ENCODE results near the gene M1AP.

The M1AP gene

DNA sequence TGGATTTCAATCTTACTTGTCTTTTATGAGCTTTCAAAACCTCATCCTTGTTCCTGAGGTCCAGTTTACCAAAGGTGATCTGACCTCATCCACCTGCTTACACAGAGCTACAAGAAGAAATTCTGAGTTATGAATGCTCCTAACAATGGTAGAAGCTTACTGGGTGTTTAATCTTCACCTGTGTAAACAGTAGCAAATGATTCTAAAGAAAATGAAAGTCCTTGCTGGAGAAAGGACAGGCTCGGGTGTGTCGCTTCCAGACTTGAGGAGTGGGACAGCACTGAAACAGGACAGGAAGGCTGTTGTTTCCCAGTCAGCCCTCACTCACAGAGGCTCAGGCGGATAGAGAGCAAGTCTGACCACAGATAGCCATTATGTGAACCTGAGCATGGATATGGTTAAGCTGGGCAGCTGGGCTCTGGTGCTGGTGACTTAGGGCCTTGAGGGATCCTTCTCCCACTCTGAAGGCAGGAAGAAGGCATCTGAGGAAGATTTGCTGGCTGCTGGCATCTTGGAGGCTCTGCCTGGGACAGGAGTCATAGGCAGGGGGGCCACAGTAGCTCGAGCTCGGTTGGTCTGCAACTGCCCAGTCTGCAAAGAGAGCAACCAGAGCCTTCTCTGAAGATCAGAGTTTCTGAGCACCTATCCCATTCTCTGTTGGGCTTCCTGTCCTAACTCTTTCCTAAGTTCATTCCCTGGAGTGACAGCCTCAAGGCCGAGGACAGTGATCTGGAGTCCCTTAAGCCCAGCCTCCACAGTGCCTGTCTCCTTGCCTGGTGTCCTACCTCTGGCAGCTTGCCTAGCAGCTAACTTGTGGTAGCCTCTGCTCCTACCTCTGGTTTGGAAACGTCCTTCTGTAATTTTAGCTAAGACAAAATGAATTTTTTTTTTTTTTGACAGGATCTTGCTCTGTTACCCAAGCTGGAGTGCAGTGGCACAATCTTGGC lies 89.6 kb downstream of the M1AP start:
- Histone ChIP-seq H3K9me3 (ENCODE audit: control insufficient read depth, low read length) (no peaks in the 10 kb centered on the region), H2BK120ac (ENCODE audit: low read depth, low read length) (no peak overlapping the region), H3K9ac (ENCODE audit: low read length) (no peak overlapping the region), H2AFZ (ENCODE audit: low read depth, low read length) (no peak overlapping the region), H2AK5ac (ENCODE audit: low read length, severe bottlenecking) (no peak overlapping the region), H3K4me1 (ENCODE audit: control insufficient read depth, insufficient read depth, low read depth, low read length) (peaks cover 17% of the 10 kb centered on the region), H3K4me2 (ENCODE audit: low read length, poor library complexity, severe bottlenecking) (no peak overlapping the region), H3K27ac (ENCODE audit: low read length, poor library complexity, severe bottlenecking) (no peak overlapping the region), H3K4me3 (ENCODE audit: insufficient read depth in 1 of 2, low read depth in 1 of 2, low read length in 2 of 2) (no peak overlapping the region), H3K4ac (ENCODE audit: low read depth in 1 of 2, low read length in 2 of 2) (no peak overlapping the region), H3K18ac (ENCODE audit: low read depth in 1 of 2, low read length in 2 of 2) (no peak overlapping the region), H3K36me3 (ENCODE audit: control insufficient read depth in 1 of 2, insufficient read depth in 2 of 2, low read depth in 1 of 2, low read length in 2 of 2) (peaks cover 13 to 22% of the 10 kb centered on the region in 2 experiments), H3K79me1 (replicated peaks; ENCODE audit: low read length, poor library complexity, severe bottlenecking) (peaks cover 19% of the 10 kb centered on the region), H4K8ac (ENCODE audit: low read length) (no peak overlapping the region), H3K23ac (ENCODE audit: low read length in 2 of 2) (no peak overlapping the region), H4K91ac (ENCODE audit: low read length) (no peak overlapping the region), H3K14ac (ENCODE audit: low read length in 2 of 2) (no peak overlapping the region), H3K27me3 (ENCODE audit: control insufficient read depth in 1 of 2, insufficient read depth in 1 of 2, low read length in 2 of 2) (no peaks in the 10 kb centered on the region), H2BK15ac (ENCODE audit: low read depth, poor library complexity, severe bottlenecking) (no peak overlapping the region), H2BK12ac (ENCODE audit: low read length in 2 of 2) (no peak overlapping the region), H2BK5ac (ENCODE audit: low read depth, low read length, poor library complexity, severe bottlenecking) (no peak overlapping the region)
- 92% methylated on average over 7 of the region's 7 CpGs for WGBS
- DNase-seq = no peak

- no peak overlapping the region for H2BK120ac ChIP-seq (ENCODE audit: low read depth, low read length)
- H3K27me3 ChIP-seq (ENCODE audit: control insufficient read depth in 1 of 2, insufficient read depth in 1 of 2, low read length in 2 of 2) = no peaks in the 10 kb centered on the region
- H3K18ac ChIP-seq (ENCODE audit: low read depth in 1 of 2, low read length in 2 of 2) = no peak overlapping the region
- H3K9me3 ChIP-seq (ENCODE audit: control insufficient read depth, low read length) = no peaks in the 10 kb centered on the region
- H2AK5ac ChIP-seq (ENCODE audit: low read length, severe bottlenecking) = no peak overlapping the region
- H4K91ac ChIP-seq (ENCODE audit: low read length) = no peak overlapping the region
- peaks cover 13 to 22% of the 10 kb centered on the region in 2 experiments for H3K36me3 ChIP-seq (ENCODE audit: control insufficient read depth in 1 of 2, insufficient read depth in 2 of 2, low read depth in 1 of 2, low read length in 2 of 2)
- H2BK5ac ChIP-seq (ENCODE audit: low read depth, low read length, poor library complexity, severe bottlenecking) = no peak overlapping the region
- H3K27ac ChIP-seq (ENCODE audit: low read length, poor library complexity, severe bottlenecking) = no peak overlapping the region
- H3K4me1 ChIP-seq (ENCODE audit: control insufficient read depth, insufficient read depth, low read depth, low read length) = peaks cover 25% of the 10 kb centered on the region
- H3K79me1 ChIP-seq (replicated peaks; ENCODE audit: low read length, poor library complexity, severe bottlenecking) = peaks cover 22% of the 10 kb centered on the region
- DNase-seq = no peak
- no peak overlapping the region for H3K4me2 ChIP-seq (ENCODE audit: low read length, poor library complexity, severe bottlenecking)
- H2AFZ ChIP-seq (ENCODE audit: low read depth, low read length) = no peak overlapping the region
- H3K9ac ChIP-seq (ENCODE audit: low read length) = no peak overlapping the region
- no peak overlapping the region for H2BK15ac ChIP-seq (ENCODE audit: low read depth, poor library complexity, severe bottlenecking)
- no peak overlapping the region for H3K14ac ChIP-seq (ENCODE audit: low read length in 2 of 2)
- WGBS = 95% methylated on average over 3 of the region's 6 CpGs
- no peak overlapping the region for H3K4ac ChIP-seq (ENCODE audit: low read depth in 1 of 2, low read length in 2 of 2)
- no peak overlapping the region for H3K4me3 ChIP-seq (ENCODE audit: insufficient read depth in 1 of 2, low read depth in 1 of 2, low read length in 2 of 2)
- H4K8ac ChIP-seq (ENCODE audit: low read length) = no peak overlapping the region
- no peak overlapping the region for H3K23ac ChIP-seq (ENCODE audit: low read length in 2 of 2)
- H2BK12ac ChIP-seq (ENCODE audit: low read length in 2 of 2) = no peak overlapping the region
Observed at GRCh38 chr2:74556831-74557370, 91.2 kb downstream of the M1AP start.

GRCh38 chr2:74556159-74556558 lies 92.0 kb downstream of the M1AP start:
- WGBS = 84% methylated on average over 14 of the region's 14 CpGs

GRCh38 chr2:74555610-74556103 lies 92.5 kb downstream of the M1AP start:
- Histone ChIP-seq H3K9ac (ENCODE audit: low read length) (peak overlapping the region; percentile 93), H3K18ac (ENCODE audit: low read depth in 1 of 2, low read length in 2 of 2) (no peak overlapping the region), H3K4me1 (ENCODE audit: control insufficient read depth, insufficient read depth, low read depth, low read length) (peaks cover 24% of the 10 kb centered on the region), H3K27ac (ENCODE audit: low read length, poor library complexity, severe bottlenecking) (no peak overlapping the region), H2BK120ac (ENCODE audit: low read depth, low read length) (no peak overlapping the region), H3K9me3 (ENCODE audit: control insufficient read depth, low read length) (no peaks in the 10 kb centered on the region), H3K79me1 (replicated peaks; ENCODE audit: low read length, poor library complexity, severe bottlenecking) (peaks cover 22% of the 10 kb centered on the region), H3K4me3 (ENCODE audit: insufficient read depth in 1 of 2, low read depth in 1 of 2, low read length in 2 of 2) (peak overlapping the region; percentile 66 to 99), H3K4me2 (ENCODE audit: low read length, poor library complexity, severe bottlenecking) (peak overlapping the region; percentile 82), H4K8ac (ENCODE audit: low read length) (no peak overlapping the region), H3K14ac (ENCODE audit: low read length in 2 of 2) (no peak overlapping the region), H3K36me3 (ENCODE audit: control insufficient read depth in 1 of 2, insufficient read depth in 2 of 2, low read depth in 1 of 2, low read length in 2 of 2) (peaks cover 13 to 22% of the 10 kb centered on the region in 2 experiments), H2AFZ (ENCODE audit: low read depth, low read length) (no peak overlapping the region), H3K23ac (ENCODE audit: low read length in 2 of 2) (no peak overlapping the region), H4K91ac (ENCODE audit: low read length) (no peak overlapping the region), H2BK5ac (ENCODE audit: low read depth, low read length, poor library complexity, severe bottlenecking) (no peak overlapping the region), H2BK12ac (ENCODE audit: low read length in 2 of 2) (no peak overlapping the region), H3K4ac (ENCODE audit: low read depth in 1 of 2, low read length in 2 of 2) (no peak overlapping the region), H2BK15ac (ENCODE audit: low read depth, poor library complexity, severe bottlenecking) (no peak overlapping the region), H2AK5ac (ENCODE audit: low read length, severe bottlenecking) (no peak overlapping the region), H3K27me3 (ENCODE audit: control insufficient read depth in 1 of 2, insufficient read depth in 1 of 2, low read length in 2 of 2) (no peaks in the 10 kb centered on the region)
- no peak for DNase-seq
- WGBS = 70% methylated on average over 17 of the region's 17 CpGs

More at GRCh38 chr2:74556159-74556558, 92.0 kb downstream of the M1AP start:
- Histone ChIP-seq H3K79me1 (replicated peaks; ENCODE audit: low read length, poor library complexity, severe bottlenecking) (peaks cover 22% of the 10 kb centered on the region), H3K14ac (ENCODE audit: low read length in 2 of 2) (no peak overlapping the region), H2BK15ac (ENCODE audit: low read depth, poor library complexity, severe bottlenecking) (no peak overlapping the region), H3K9me3 (ENCODE audit: control insufficient read depth, low read length) (no peaks in the 10 kb centered on the region), H2AFZ (ENCODE audit: low read depth, low read length) (no peak overlapping the region), H2BK120ac (ENCODE audit: low read depth, low read length) (no peak overlapping the region), H3K4me2 (ENCODE audit: low read length, poor library complexity, severe bottlenecking) (no peak overlapping the region), H2AK5ac (ENCODE audit: low read length, severe bottlenecking) (no peak overlapping the region), H3K4ac (ENCODE audit: low read depth in 1 of 2, low read length in 2 of 2) (no peak overlapping the region), H3K36me3 (ENCODE audit: control insufficient read depth in 1 of 2, insufficient read depth in 2 of 2, low read depth in 1 of 2, low read length in 2 of 2) (peaks cover 13 to 22% of the 10 kb centered on the region in 2 experiments), H2BK5ac (ENCODE audit: low read depth, low read length, poor library complexity, severe bottlenecking) (no peak overlapping the region), H3K4me1 (ENCODE audit: control insufficient read depth, insufficient read depth, low read depth, low read length) (peaks cover 25% of the 10 kb centered on the region), H3K18ac (ENCODE audit: low read depth in 1 of 2, low read length in 2 of 2) (no peak overlapping the region), H3K23ac (ENCODE audit: low read length in 2 of 2) (no peak overlapping the region), H4K91ac (ENCODE audit: low read length) (no peak overlapping the region), H2BK12ac (ENCODE audit: low read length in 2 of 2) (no peak overlapping the region), H3K27ac (ENCODE audit: low read length, poor library complexity, severe bottlenecking) (no peak overlapping the region), H3K4me3 (ENCODE audit: insufficient read depth in 1 of 2, low read depth in 1 of 2, low read length in 2 of 2) (peak overlapping the region in 1 of 2 experiments; percentile 99), H3K9ac (ENCODE audit: low read length) (no peak overlapping the region), H4K8ac (ENCODE audit: low read length) (peak overlapping the region; percentile 50), H3K27me3 (ENCODE audit: control insufficient read depth in 1 of 2, insufficient read depth in 1 of 2, low read length in 2 of 2) (no peaks in the 10 kb centered on the region)
- no peak for DNase-seq
